IMR-90 (cell line): ENCODE results near the gene PLLP. TPM values are rescaled to one million over a fixed set of nuclear protein-coding genes. Genes with fewer than 3 reads are reported as not detected.

ENCODE experiments used
- ATAC-seq: fragments of 200-7000 bp; cut with Tn5 transposase; 2 replicates; pipeline ENCODE4 v1.9.1; 2020; ENCODE audit warnings: low read depth, mild to moderate bottlenecking, moderate library complexity
- BruUV-seq: library from RNA; stranded (reverse); fragments of 400-500 nt; replicated peaks from 2 replicates; lab custom pipeline; 2021; lab: Mats Ljungman, UMichigan
- CTCF ChIA-PET: fragments of 300-600 bp; formaldehyde crosslinking; extraction: SDS; loops from one replicate; lab custom pipeline; 2021; ENCODE audit warnings: antibody characterized with exemption; lab: Yijun Ruan, JAX
- POLR2A ChIA-PET: fragments of 300-600 bp; sonication (Branson Sonifier 250); formaldehyde crosslinking; loops from one replicate; lab custom pipeline; 2022; ENCODE audit warnings: antibody characterized with exemption; ENCODE audit not compliant: unreplicated experiment; lab: Charles Lee
- DNase-seq: peaks from one replicate; pipeline ENCODE4 v3.0.0; 2013
- H2AFZ ChIP-seq: replicated peaks from 2 replicates; pipeline ENCODE3; 2013; ENCODE audit warnings: low read length, mild to moderate bottlenecking; ENCODE audit not compliant: poor library complexity
- H2AK5ac ChIP-seq: 2 replicates; pipeline ENCODE4 v1.6.1; 2013; ENCODE audit warnings: low read depth, low read length, inconsistent platforms
- H2AK9ac ChIP-seq: replicated peaks from 2 replicates; pipeline ENCODE3; 2013; ENCODE audit warnings: mild to moderate bottlenecking, low read depth, low read length, moderate library complexity; ENCODE audit not compliant: poor library complexity
- H2BK120ac ChIP-seq: 2 replicates; pipeline ENCODE4 v1.6.1; 2013; ENCODE audit warnings: low read depth, low read length, inconsistent platforms
- H2BK15ac ChIP-seq: 3 replicates; pipeline ENCODE4 v1.6.1; 2013; ENCODE audit warnings: low read depth, low read length, inconsistent platforms
- H2BK20ac ChIP-seq: 2 replicates; pipeline ENCODE4 v1.6.1; 2013; ENCODE audit warnings: low read depth, mild to moderate bottlenecking, inconsistent platforms, low read length, moderate library complexity
- H2BK5ac ChIP-seq: 2 replicates; pipeline ENCODE4 v1.6.1; 2013; ENCODE audit warnings: mild to moderate bottlenecking, low read depth, low read length, inconsistent platforms; ENCODE audit not compliant: poor library complexity, severe bottlenecking
- H3K14ac ChIP-seq: replicated peaks from 2 replicates; pipeline ENCODE4 v1.6.1; 2013; ENCODE audit warnings: low read depth, low read length, inconsistent platforms
- H3K18ac ChIP-seq: 2 replicates; pipeline ENCODE4 v1.6.1; 2013; ENCODE audit warnings: low read depth, low read length, control low read depth
- H3K23ac ChIP-seq: 2 replicates; pipeline ENCODE4 v1.6.1; 2013; ENCODE audit warnings: low read depth, low read length, inconsistent platforms
- H3K27ac ChIP-seq: 2 replicates; pipeline ENCODE4 v1.5.1; 2013; ENCODE audit warnings: mild to moderate bottlenecking, control low read depth, low read length; ENCODE audit not compliant: insufficient read depth
- H3K27me3 ChIP-seq: 2 replicates; pipeline ENCODE4 v1.6.1; 2013; ENCODE audit warnings: low read length; ENCODE audit not compliant: control insufficient read depth, insufficient read depth
- H3K36me3 ChIP-seq: 2 replicates; pipeline ENCODE4 v1.6.1; 2013; ENCODE audit warnings: low read length, mixed read lengths; ENCODE audit not compliant: control insufficient read depth, insufficient read depth
- H3K4ac ChIP-seq: 2 replicates; pipeline ENCODE4 v1.6.1; 2013; ENCODE audit warnings: low read depth, low read length, inconsistent platforms
- H3K4me1 ChIP-seq: 2 replicates; pipeline ENCODE4 v1.6.1; 2013; ENCODE audit warnings: low read length, mixed read lengths; ENCODE audit not compliant: control insufficient read depth, insufficient read depth
- H3K4me2 ChIP-seq: 2 replicates; pipeline ENCODE4 v1.6.1; 2013; ENCODE audit warnings: low read depth, mild to moderate bottlenecking, control low read depth, low read length, moderate library complexity
- H3K4me3 ChIP-seq: 2 replicates; pipeline ENCODE4 v1.5.1; 2013; ENCODE audit warnings: low read depth, mild to moderate bottlenecking, control low read depth, low read length, moderate library complexity; ENCODE audit not compliant: insufficient read depth
- H3K56ac ChIP-seq: 2 replicates; pipeline ENCODE4 v1.6.1; 2013; ENCODE audit warnings: low read length, inconsistent platforms; ENCODE audit not compliant: insufficient read depth; ENCODE audit errors: extremely low read depth
- H3K79me1 ChIP-seq, 2 experiments: 2 replicates each; pipeline ENCODE4 v1.6.1; 2013; ENCODE audit warnings: low read length in 2 of 2, inconsistent platforms in 1 of 2, low read depth in 1 of 2
- H3K9ac ChIP-seq: 2 replicates; pipeline ENCODE4 v1.6.1; 2013; ENCODE audit warnings: low read depth, low read length, control low read depth
- H3K9me1 ChIP-seq: 2 replicates; pipeline ENCODE4 v1.6.1; 2013; ENCODE audit warnings: low read length, inconsistent platforms; ENCODE audit not compliant: insufficient read depth
- H3K9me3 ChIP-seq: 2 replicates; pipeline ENCODE4 v1.6.1; 2013; ENCODE audit warnings: low read length; ENCODE audit not compliant: control insufficient read depth, insufficient read depth
- H4K20me1 ChIP-seq: 2 replicates; pipeline ENCODE4 v1.6.1; 2013; ENCODE audit warnings: low read length, inconsistent platforms; ENCODE audit not compliant: insufficient read depth
- H4K5ac ChIP-seq: 2 replicates; pipeline ENCODE4 v1.6.1; 2013; ENCODE audit warnings: mild to moderate bottlenecking, low read depth, low read length, control low read depth
- H4K8ac ChIP-seq, 2 experiments: 2 replicates each; pipeline ENCODE4 v1.6.1; 2013; ENCODE audit warnings: low read depth in 2 of 2, low read length in 2 of 2, control low read depth in 1 of 2, inconsistent platforms in 1 of 2
- H4K91ac ChIP-seq: 2 replicates; pipeline ENCODE4 v1.6.1; 2013; ENCODE audit warnings: low read depth, low read length, inconsistent platforms; ENCODE audit not compliant: insufficient read depth
- BHLHE40 ChIP-seq: fragments of 150-350 bp; IDR thresholded peaks from 2 replicates; pipeline ENCODE4 v1.6.1; 2016; ENCODE audit warnings: mild to moderate bottlenecking, low read depth, low read length
- CEBPB ChIP-seq: IDR thresholded peaks from 2 replicates; pipeline ENCODE4 v1.6.1; 2012; ENCODE audit warnings: low read depth, low read length, improper control_type of control experiment
- CHD1 ChIP-seq: IDR thresholded peaks from 2 replicates; pipeline ENCODE4 v1.6.1; 2012; ENCODE audit warnings: low read depth, low read length, improper control_type of control experiment
- FOS ChIP-seq: fragments of 150-350 bp; IDR thresholded peaks from 2 replicates; pipeline ENCODE4 v1.6.1; 2016; ENCODE audit warnings: low read depth, low read length
- MAFK ChIP-seq: IDR thresholded peaks from 2 replicates; pipeline ENCODE4 v1.6.1; 2012; ENCODE audit warnings: low read depth, low read length, improper control_type of control experiment
- MAZ ChIP-seq: IDR thresholded peaks from 2 replicates; pipeline ENCODE4 v1.6.1; 2012; ENCODE audit warnings: low read depth, mild to moderate bottlenecking, low read length, improper control_type of control experiment, moderate library complexity, borderline replicate concordance
- MXI1 ChIP-seq: IDR thresholded peaks from 2 replicates; pipeline ENCODE4 v1.6.1; 2012; ENCODE audit warnings: low read depth, mild to moderate bottlenecking, low read length, moderate library complexity, borderline replicate concordance
- NFE2L2 ChIP-seq: fragments of 150-350 bp; IDR thresholded peaks from 2 replicates; pipeline ENCODE4 v1.6.1; 2016; ENCODE audit warnings: low read depth, mild to moderate bottlenecking, low read length
- POLR2A ChIP-seq: IDR thresholded peaks from 2 replicates; pipeline ENCODE4 v1.6.1; 2012; ENCODE audit warnings: mild to moderate bottlenecking, low read depth, low read length
- RAD21 ChIP-seq: IDR thresholded peaks from 2 replicates; pipeline ENCODE4 v1.6.1; 2012; ENCODE audit warnings: low read length, improper control_type of control experiment
- RCOR1 ChIP-seq: IDR thresholded peaks from 2 replicates; pipeline ENCODE4 v1.6.1; 2012; ENCODE audit warnings: mild to moderate bottlenecking, low read length, improper control_type of control experiment; ENCODE audit not compliant: insufficient replicate concordance
- RFX5 ChIP-seq: IDR thresholded peaks from 2 replicates; pipeline ENCODE4 v1.8.0; 2012; ENCODE audit warnings: low read depth, mild to moderate bottlenecking, low read length, moderate library complexity
- SMC3 ChIP-seq: fragments of 150-350 bp; IDR thresholded peaks from 2 replicates; pipeline ENCODE4 v1.6.1; 2016; ENCODE audit warnings: low read depth, mild to moderate bottlenecking, antibody characterized with exemption, low read length, moderate library complexity
- WGBS, 2 experiments: methylation state at CpG; one replicate each; pipeline versions ENCODE4 v1.1.5 to v1.1.7; 2013; ENCODE audit warnings: missing lambda C conversion rate in 2 of 2; ENCODE audit not compliant: insufficient read length in 1 of 2; ENCODE audit errors: extremely low coverage in 2 of 2; 5-methylcytosine and 5-hydroxymethylcytosine counted together
- dilution Hi-C: fragments of 300-500 bp; cut with HindIII; formaldehyde crosslinking; loops from one replicate; pipeline ENCODE4 v1.14.3; 2018; ENCODE audit warnings: low sequenced_read_pairs; ENCODE audit not compliant: unreplicated experiment
- in situ Hi-C: fragments of 300-500 bp; cut with MboI; formaldehyde crosslinking; loops from 3 replicates; pipeline ENCODE4 v1.14.3; 2019; ENCODE audit warnings: low sequenced_read_pairs, inconsistent platforms, mixed read lengths
- intact Hi-C: fragments of 100-400 bp; cut with micrococcal nuclease; formaldehyde crosslinking; loops from 2 replicates; pipeline ENCODE4 v1.10.0; 2022
- polyA plus RNA-seq, 3 experiments: library from polyadenylated mRNA; depleted of rRNA; stranded (reverse); fragments of >200 nt; gene quantifications; 2 replicates each; pipeline ENCODE4 v1.2.3, GENCODE V29; 2012; ENCODE audit warnings: low replicate concordance in 1 of 3
- total RNA-seq: library from RNA; depleted of rRNA; stranded (reverse); fragments of >200 nt; gene quantifications from 2 replicates; pipeline ENCODE4 v1.2.3, GENCODE V29; 2012
- TF ChIP-seq, protein P1 (sequence below): fragments of 150-350 bp; IDR thresholded peaks from 2 replicates; pipeline ENCODE4 v1.6.1; 2017; ENCODE audit warnings: mild to moderate bottlenecking, antibody characterized with exemption, low read length, low read depth
- TF ChIP-seq, protein P2 (sequence below): conservative IDR thresholded peaks from 2 replicates; pipeline ENCODE4 v1.5.1; 2012; ENCODE audit warnings: mild to moderate bottlenecking, low read depth, low read length, improper control_type of control experiment
- TF ChIP-seq, protein P3 (sequence below): fragments of 150-350 bp; IDR thresholded peaks from 2 replicates; pipeline ENCODE4 v1.6.1; 2016; ENCODE audit warnings: low read depth, mild to moderate bottlenecking, low read length, moderate library complexity, borderline replicate concordance

PLLP gene
- total and polyA plus RNA-seq, 2 of the 4 experiments (the other 2 are of a cell fraction), result 0.05 TPM; not detected in 1

DNA sequence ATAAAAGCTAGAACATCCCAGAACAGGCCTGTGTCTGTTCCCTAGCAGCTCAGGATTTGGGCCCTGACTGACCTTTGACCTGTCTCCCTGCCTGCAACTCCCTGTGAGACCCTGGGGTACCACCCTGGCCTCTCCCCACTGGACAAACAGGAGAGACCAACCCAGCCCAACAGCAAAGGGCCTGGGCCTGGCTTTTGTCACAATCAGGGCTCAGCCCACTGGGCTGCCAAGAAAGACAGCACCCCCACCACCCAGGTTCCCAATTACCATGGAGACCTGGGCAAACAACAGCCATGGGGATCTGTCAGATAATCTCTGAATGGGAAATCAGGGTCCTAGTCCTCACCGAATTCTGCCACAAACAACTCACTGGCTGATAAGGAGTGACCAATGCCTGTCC, 11.1 kb downstream of the PLLP start:
- Histone ChIP-seq H3K36me3 (no peaks in the 10 kb centered on the region), H4K20me1 (no peaks in the 10 kb centered on the region; the same call in 1 of the 2 replicates), H2BK20ac (no peak overlapping the region), H2BK120ac (no peak overlapping the region), H2BK15ac (no peak overlapping the region), H3K4me3 (no peak overlapping the region), H2AK5ac (no peak overlapping the region; the same call in 1 of the 2 replicates), H3K4me1 (no peaks in the 10 kb centered on the region), H4K91ac (no peak overlapping the region), H2AFZ (peak overlapping the region; percentile 58), H3K9me3 (no peaks in the 10 kb centered on the region), H3K56ac (no peak overlapping the region), H3K23ac (no peak overlapping the region), H3K9me1 (no peaks in the 10 kb centered on the region), H3K14ac (no peak overlapping the region), H3K9ac (no peak overlapping the region), H4K5ac (no peak overlapping the region), H3K79me1 (no peaks in the 10 kb centered on the region), H3K27ac (no peak overlapping the region), H3K4ac (no peak overlapping the region), H4K8ac (no peak overlapping the region), H2AK9ac (no peak overlapping the region), H2BK5ac (no peak overlapping the region), H3K27me3 (peaks cover 4% of the 10 kb centered on the region; the same call in 1 of the 2 replicates), H3K18ac (no peak overlapping the region), H3K4me2 (no peak overlapping the region)
- in situ Hi-C loops (no loop called here), intact Hi-C loops (no loop called here), dilution Hi-C loops (no loop called here)
- DNase-seq (no peak), ATAC-seq (no peak)
- no CpG with 5 or more reads among the region's 1 CpG for WGBS, 2 experiments
- TF ChIP-seq, protein P1, sequence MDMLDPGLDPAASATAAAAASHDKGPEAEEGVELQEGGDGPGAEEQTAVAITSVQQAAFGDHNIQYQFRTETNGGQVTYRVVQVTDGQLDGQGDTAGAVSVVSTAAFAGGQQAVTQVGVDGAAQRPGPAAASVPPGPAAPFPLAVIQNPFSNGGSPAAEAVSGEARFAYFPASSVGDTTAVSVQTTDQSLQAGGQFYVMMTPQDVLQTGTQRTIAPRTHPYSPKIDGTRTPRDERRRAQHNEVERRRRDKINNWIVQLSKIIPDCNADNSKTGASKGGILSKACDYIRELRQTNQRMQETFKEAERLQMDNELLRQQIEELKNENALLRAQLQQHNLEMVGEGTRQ, result no peak
- no peak for TF ChIP-seq NFE2L2
- no peak for TF ChIP-seq RCOR1
- TF ChIP-seq RFX5, result no peak
- TF ChIP-seq SMC3, result no peak
- TF ChIP-seq MXI1, result no peak
- TF ChIP-seq FOS, result no peak
- TF ChIP-seq, protein P2, sequence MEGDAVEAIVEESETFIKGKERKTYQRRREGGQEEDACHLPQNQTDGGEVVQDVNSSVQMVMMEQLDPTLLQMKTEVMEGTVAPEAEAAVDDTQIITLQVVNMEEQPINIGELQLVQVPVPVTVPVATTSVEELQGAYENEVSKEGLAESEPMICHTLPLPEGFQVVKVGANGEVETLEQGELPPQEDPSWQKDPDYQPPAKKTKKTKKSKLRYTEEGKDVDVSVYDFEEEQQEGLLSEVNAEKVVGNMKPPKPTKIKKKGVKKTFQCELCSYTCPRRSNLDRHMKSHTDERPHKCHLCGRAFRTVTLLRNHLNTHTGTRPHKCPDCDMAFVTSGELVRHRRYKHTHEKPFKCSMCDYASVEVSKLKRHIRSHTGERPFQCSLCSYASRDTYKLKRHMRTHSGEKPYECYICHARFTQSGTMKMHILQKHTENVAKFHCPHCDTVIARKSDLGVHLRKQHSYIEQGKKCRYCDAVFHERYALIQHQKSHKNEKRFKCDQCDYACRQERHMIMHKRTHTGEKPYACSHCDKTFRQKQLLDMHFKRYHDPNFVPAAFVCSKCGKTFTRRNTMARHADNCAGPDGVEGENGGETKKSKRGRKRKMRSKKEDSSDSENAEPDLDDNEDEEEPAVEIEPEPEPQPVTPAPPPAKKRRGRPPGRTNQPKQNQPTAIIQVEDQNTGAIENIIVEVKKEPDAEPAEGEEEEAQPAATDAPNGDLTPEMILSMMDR, result no peak
- TF ChIP-seq RAD21, result no peak
- no peak for TF ChIP-seq MAZ
- TF ChIP-seq, protein P3, sequence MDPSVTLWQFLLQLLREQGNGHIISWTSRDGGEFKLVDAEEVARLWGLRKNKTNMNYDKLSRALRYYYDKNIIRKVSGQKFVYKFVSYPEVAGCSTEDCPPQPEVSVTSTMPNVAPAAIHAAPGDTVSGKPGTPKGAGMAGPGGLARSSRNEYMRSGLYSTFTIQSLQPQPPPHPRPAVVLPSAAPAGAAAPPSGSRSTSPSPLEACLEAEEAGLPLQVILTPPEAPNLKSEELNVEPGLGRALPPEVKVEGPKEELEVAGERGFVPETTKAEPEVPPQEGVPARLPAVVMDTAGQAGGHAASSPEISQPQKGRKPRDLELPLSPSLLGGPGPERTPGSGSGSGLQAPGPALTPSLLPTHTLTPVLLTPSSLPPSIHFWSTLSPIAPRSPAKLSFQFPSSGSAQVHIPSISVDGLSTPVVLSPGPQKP, result no peak
- TF ChIP-seq CEBPB, result no peak
- no peak for TF ChIP-seq CHD1
- TF ChIP-seq POLR2A, result no peak
- TF ChIP-seq BHLHE40, result no peak
- no peak for TF ChIP-seq MAFK
- POLR2A ChIA-PET, result no interaction called here
- CTCF ChIA-PET, result no interaction called here
- BruUV-seq, result no TSS peak
